AG04449 (cell line): ENCODE results near the gene LRG1.

Experiments
- CTCF ChIA-PET: fragments of 350-600 bp; formaldehyde crosslinking; extraction: SDS; loops from one replicate; lab custom pipeline; 2021; ENCODE audit warnings: antibody characterized with exemption; lab: Yijun Ruan, JAX
- POLR2A ChIA-PET: fragments of 400-600, 350-600 bp; formaldehyde crosslinking; extraction: SDS; loops from one replicate; lab custom pipeline; 2020; ENCODE audit warnings: antibody characterized with exemption, inconsistent platforms; lab: Yijun Ruan, JAX
- DNase-seq: peaks from one replicate; pipeline ENCODE4 v3.0.0-alpha.2; 2010; ENCODE audit warnings: low read depth, low spot score
- H3K4me3 ChIP-seq: 2 replicates; pipeline ENCODE4 v1.5.1; 2011; ENCODE audit warnings: low read depth, mild to moderate bottlenecking, control low read depth, low read length
- CTCF ChIP-seq: IDR thresholded peaks from one replicate; pipeline ENCODE4 v1.5.1; 2011; ENCODE audit warnings: mild to moderate bottlenecking, moderate library complexity, low read length, control low read depth, inconsistent platforms; ENCODE audit not compliant: insufficient read depth; ENCODE audit errors: missing control alignments

The LRG1 gene

DNA sequence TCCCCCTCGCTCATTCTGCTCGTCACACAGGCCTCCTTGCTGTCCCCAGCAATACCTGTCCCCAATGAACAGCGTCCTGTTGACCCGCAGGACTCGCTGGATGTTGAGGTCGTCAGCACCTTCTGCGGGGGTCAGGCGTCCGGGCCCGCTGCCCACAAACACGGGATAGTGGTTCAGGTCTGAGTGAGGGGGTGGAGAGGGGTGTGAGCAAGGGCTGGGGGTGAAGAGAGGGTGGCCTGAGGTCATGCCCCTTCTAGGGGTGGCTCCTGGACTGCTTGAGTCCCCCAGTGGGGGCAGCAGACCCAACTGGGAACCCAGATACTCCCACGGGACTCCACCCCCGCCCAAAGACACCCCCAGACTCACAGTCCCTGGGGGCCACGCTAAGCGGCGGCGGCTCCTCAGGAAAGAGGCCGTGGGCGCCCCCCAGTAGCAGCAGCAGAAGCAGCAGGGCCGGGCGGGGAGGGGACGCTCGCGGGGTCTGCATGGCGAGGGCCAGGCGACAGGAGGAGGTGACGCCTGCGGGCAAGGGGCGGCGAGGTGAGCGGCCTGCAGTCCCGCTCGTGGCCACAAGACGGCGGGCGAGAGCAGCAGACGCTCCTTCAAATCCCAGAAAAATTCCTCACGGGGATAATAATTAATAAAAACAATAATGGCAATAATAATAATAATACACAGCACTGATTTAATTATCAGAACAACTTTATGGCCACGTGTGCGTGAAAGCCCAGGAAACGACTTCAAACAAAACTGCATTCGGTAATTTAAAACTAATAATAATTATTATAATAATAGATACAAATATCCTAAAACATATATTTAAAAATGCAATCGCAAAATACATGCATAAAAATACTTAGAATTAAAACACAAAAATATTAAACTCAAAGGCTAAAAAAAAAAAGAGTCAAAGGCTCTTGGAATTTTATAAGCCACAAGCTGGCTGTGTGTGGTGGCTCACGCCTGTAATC lies 18.4 kb upstream of the LRG1 start:
- TF ChIP-seq CTCF = peak; percentile 94
- H3K4me3 ChIP-seq = no peak overlapping the region
- DNase-seq = no peak
- ChIA-PET POLR2A (interaction anchor here (0.6 kb wide), 1 partner anchor 74 kb away, joined by 3 read pairs; no protein-coding TSS in a partner anchor), CTCF (interaction anchor here (1.0 to 3.3 kb wide), 13 partner anchors 9 to 79 kb away, joined by 3 to 43 read pairs (median 7); partner anchors contain the start of gene PLIN5)

GRCh38 chr19:4557144-4557970 lies 17.5 kb upstream of the LRG1 start:
- no peak for DNase-seq
- CTCF ChIA-PET = interaction anchor here (0.6 to 3.5 kb wide), 9 partner anchors 9 to 79 kb away, joined by 3 to 42 read pairs (median 5); partner anchors contain the start of gene PLIN5
- H3K4me3 ChIP-seq = no peak overlapping the region
- POLR2A ChIA-PET = no interaction called here
- TF ChIP-seq CTCF = no peak

DNA sequence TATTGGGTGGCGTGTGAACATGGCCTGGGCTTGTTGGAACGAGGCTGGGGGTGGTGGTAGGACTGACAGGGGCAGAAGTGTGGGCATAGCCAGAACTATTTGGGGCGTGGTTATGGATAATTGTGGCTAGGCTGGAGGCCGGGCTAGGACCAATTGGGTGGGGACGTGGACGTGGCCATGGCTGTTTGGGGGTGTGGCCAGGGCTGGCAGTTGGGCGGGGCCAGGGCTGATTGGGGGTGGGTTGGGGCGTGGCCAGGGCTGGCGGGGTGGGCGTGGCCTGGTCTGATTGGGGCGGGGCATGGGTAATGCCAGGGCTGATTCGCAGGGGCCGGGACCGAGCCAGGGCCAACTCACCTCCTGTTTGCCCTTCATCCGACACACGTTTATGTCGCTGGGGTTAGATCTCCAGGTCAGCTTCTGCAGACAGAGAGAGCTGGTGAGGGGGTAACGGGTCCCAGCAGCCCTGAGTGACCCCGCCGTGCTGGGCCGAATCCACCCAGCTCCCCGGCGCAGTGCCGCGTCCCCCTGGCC lies 16.8 kb upstream of the LRG1 start:
- POLR2A ChIA-PET = no interaction called here
- CTCF ChIA-PET = interaction anchor here (0.6 to 3.5 kb wide), 10 partner anchors 9 to 80 kb away, joined by 3 to 42 read pairs (median 6); partner anchors contain the start of gene PLIN5
- no peak overlapping the region for H3K4me3 ChIP-seq
- no peak for TF ChIP-seq CTCF
- no peak for DNase-seq

DNA sequence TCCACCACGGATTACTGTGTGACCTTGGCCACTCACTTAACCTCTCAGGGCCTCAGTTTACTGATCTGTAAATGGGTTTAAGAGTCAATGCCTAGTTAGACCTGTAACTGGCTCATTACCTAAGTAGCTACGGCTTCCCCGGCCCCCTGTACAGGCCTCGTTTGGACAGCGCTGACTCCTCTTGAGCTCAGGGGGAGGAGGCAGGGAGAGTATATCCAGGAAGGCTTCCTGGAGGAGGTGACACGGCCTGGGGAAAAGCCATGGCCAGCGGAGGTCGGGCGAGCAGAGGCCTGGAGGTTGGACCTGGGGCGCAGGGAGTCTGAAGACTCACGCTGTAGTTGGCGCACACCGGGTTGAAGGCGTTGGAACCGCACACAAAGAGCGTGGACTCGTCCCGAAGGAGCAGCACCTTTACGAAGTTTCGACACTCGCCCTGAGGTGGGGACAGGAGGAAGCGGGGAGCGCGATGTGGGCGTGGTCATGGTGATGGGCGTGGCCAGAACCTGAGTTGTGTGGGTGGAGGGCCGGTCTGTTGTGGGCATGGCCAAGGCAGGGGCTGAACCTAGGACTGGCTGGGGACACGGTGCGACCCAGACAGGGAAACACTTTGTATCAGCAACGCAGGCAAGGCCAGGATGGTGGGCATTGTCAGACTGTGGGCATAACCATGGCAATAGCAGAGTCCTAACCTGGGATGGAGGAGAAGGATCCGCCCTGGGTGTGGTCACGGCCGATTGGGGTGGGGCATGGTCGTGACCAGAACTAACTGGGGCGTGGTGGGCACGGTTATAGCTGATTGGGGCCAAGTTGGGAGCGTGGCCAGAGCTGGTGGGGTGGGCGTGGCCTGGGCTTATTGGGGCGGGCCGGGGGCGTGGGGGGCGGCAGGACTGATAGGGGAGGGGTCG lies 16.1 kb upstream of the LRG1 start:
- no peak for TF ChIP-seq CTCF
- no peak overlapping the region for H3K4me3 ChIP-seq
- DNase-seq = no peak
- ChIA-PET POLR2A (no interaction called here), CTCF (interaction anchor here (1.1 to 3.5 kb wide), 8 partner anchors 10 to 81 kb away, joined by 3 to 42 read pairs (median 6); partner anchors contain the start of gene PLIN5)

GRCh38 chr19:4554717-4555116 lies 14.9 kb upstream of the LRG1 start:
- ChIA-PET CTCF (interaction anchor here (1.2 to 3.5 kb wide), 4 partner anchors 9 to 82 kb away, joined by 5 to 42 read pairs (median 6); no protein-coding TSS in a partner anchor), POLR2A (no interaction called here)
- DNase-seq = no peak
- H3K4me3 ChIP-seq = no peak overlapping the region
- TF ChIP-seq CTCF = no peak
